H1 (cell line): ENCODE results near the gene ZCCHC3. TPM values are rescaled to one million over a fixed set of nuclear protein-coding genes. Genes with fewer than 3 reads are reported as not detected.

Source experiments
- ATF2 ChIP-seq: IDR thresholded peaks from 2 replicates; pipeline ENCODE4 v1.6.1; 2012; ENCODE audit warnings: low read length, inconsistent platforms
- CHD7 ChIP-seq: fragments of 300-600 bp; sonication (generic); IDR thresholded peaks from 2 replicates; pipeline ENCODE4 v1.7.1; 2012; ENCODE audit warnings: low read length, moderate library complexity, mild to moderate bottlenecking, inconsistent platforms; ENCODE audit not compliant: insufficient replicate concordance
- EP300 ChIP-seq, 2 experiments: IDR thresholded peaks; 1 replicate in 1 of 2; 2 replicates in 1 of 2; pipeline ENCODE4 v1.6.1; 2011 to 2012; ENCODE audit warnings: low read depth in 2 of 2, low read length in 2 of 2, mild to moderate bottlenecking in 2 of 2, borderline replicate concordance in 1 of 2, inconsistent platforms in 1 of 2, moderate library complexity in 1 of 2
- KDM1A ChIP-seq: fragments of 200-600, 300-600 bp; sonication (generic); IDR thresholded peaks from 2 replicates; pipeline ENCODE4 v1.7.1; 2016; ENCODE audit warnings: mild to moderate bottlenecking, low read length, borderline replicate concordance
- KDM4A ChIP-seq: IDR thresholded peaks from one replicate; pipeline ENCODE4 v1.7.1; 2012; ENCODE audit warnings: low read depth, mild to moderate bottlenecking, moderate library complexity, low read length, inconsistent platforms; ENCODE audit not compliant: severe bottlenecking
- SIN3A ChIP-seq, 2 experiments: IDR thresholded peaks in 1 of 2; conservative IDR thresholded peaks in 1 of 2; 2 replicates each; pipeline ENCODE4 v1.6.1; 2011 to 2012; ENCODE audit warnings: low read length in 2 of 2, improper control_type of control experiment in 1 of 2, low read depth in 1 of 2, mild to moderate bottlenecking in 1 of 2
- polyA plus RNA-seq, 7 experiments: library from polyadenylated mRNA; depleted of rRNA in 3 of 7; stranded (reverse) in 5 of 7; unstranded in 2 of 7; fragments of >200 nt in 5 of 7; fragments of 200-250 nt in 2 of 7; gene quantifications; 1 replicate in 5 of 7; 2 replicates in 1 of 7; 4 replicates in 1 of 7; pipeline versions ENCODE4 v1.2.1 to v1.2.3, GENCODE V29; 2011 to 2013; ENCODE audit warnings: missing spikeins in 2 of 7, mixed read lengths in 2 of 7
- total RNA-seq: library from RNA; stranded (reverse); fragmentation: NEBNext Ultra II Directional; extraction: Animal tissue kit (Norgen Biotek cat#: 25700); gene quantifications from 2 replicates; pipeline ENCODE4 v1.2.1, GENCODE V29; 2021

Gene ZCCHC3
- total and polyA plus RNA-seq, 2 of the 8 experiments (the other 6 are each of a cell fraction or from before 2014, with no cell fraction given): 33.7 to 52.4 TPM

GRCh38 chr20:309841-310644 is 12.7 kb downstream of the ZCCHC3 start (continued):
- TF ChIP-seq SIN3A (conservative IDR thresholded peaks at IDR 0.05 in 1 of 2, IDR thresholded peaks at IDR 0.05 in 1 of 2; ENCODE audit: low read depth in 1 of 2, low read length in 2 of 2): peak; percentile 50 to 53; a peak in 2 of 4 replicates
- no peak for TF ChIP-seq CHD7
- TF ChIP-seq KDM1A: no peak; the same call in 1 of the 2 replicates
- no peak for TF ChIP-seq KDM4A
- no peak for TF ChIP-seq EP300 (IDR thresholded peaks at IDR 0.05; ENCODE audit: borderline replicate concordance in 1 of 2, low read depth in 2 of 2, low read length in 2 of 2)
- 0 out of 2 replicates have a peak, but pooled peaks have one; percentile 8 for TF ChIP-seq ATF2
